ENCODE data around the gene ZNF384.

DNA sequence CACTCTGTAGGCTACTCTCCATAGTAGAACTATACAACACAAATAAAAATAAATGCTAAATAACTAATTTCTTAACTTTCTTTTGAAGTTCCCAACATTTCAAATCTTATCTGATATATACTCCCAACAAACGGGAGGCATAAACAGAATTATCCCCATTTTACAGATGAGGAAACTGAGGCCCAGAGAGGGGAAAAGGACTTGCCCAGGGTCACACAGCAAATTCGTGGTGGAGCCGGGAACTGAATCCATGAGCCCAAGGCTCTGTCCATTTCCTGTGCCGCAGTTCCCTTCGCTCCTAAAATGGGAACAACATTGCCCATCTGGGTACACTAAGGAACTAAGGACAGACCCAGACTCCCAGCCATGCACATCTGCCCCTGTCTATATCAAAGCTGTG lies 12.2 kb downstream of the ZNF384 start:
- TF ChIP-seq, protein P1, sequence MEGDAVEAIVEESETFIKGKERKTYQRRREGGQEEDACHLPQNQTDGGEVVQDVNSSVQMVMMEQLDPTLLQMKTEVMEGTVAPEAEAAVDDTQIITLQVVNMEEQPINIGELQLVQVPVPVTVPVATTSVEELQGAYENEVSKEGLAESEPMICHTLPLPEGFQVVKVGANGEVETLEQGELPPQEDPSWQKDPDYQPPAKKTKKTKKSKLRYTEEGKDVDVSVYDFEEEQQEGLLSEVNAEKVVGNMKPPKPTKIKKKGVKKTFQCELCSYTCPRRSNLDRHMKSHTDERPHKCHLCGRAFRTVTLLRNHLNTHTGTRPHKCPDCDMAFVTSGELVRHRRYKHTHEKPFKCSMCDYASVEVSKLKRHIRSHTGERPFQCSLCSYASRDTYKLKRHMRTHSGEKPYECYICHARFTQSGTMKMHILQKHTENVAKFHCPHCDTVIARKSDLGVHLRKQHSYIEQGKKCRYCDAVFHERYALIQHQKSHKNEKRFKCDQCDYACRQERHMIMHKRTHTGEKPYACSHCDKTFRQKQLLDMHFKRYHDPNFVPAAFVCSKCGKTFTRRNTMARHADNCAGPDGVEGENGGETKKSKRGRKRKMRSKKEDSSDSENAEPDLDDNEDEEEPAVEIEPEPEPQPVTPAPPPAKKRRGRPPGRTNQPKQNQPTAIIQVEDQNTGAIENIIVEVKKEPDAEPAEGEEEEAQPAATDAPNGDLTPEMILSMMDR (IDR thresholded peaks at IDR 0.05; ENCODE audit: insufficient read depth, low read length, poor library complexity, severe bottlenecking) = no peak
- TF ChIP-seq EZH2phosphoT487 (conservative IDR thresholded peaks at IDR 0.05; ENCODE audit: low read length) = no peak

Measured in SU-DHL-6 (cell line).